ENCODE data around the gene ABTB2.

Gene ABTB2

DNA sequence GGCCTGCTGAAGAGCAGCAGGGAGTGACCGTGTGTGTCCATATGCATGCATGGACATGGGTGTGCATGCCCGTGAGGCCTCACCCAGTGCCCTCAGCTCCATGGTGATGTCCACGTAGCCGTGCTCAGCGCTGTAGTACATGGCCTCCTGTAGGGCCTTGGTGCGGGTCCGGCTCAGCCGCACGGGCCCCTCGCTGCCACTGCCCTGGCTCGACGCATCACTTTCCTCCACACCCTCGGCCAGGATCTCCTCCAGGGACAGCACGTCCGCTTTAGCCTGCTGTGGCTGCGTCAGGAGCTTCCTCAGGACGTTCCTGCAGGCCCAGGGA, 195.4 kb downstream of the ABTB2 start:
- no peak for DNase-seq

DNA sequence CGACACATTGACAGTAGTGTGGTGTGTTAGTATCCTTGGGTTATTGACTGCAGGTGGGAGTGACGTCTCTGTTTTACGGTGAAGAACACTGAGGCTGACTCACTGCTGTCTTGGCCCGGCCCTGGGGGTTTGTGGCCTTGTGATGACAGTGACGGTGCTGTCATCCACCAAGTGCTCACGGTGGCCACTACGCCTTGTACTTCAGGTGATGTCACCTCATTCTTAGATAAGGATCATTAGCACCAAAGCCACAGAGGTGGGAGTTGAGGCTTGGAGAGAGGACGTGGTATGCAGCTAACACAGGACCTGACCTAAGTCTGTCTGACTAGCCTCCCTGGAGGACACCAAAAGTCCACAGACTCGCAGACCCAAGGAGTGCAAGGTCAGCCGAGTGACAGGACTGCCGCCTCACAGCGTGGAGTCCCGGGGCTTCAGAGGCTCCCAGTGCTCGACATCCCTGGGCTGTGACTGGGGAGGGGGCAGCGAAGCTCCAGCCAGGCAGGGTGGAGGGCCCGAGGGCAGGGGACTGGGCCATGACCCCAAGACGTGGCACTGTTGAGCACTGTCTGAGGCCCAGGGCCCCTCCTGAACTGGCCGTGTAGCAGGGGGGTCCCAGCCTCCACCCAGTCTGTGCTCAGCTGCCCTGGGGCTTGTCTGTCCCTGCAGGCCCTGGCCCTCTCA, 195.9 kb downstream of the ABTB2 start:
- DNase-seq: no peak

DNA sequence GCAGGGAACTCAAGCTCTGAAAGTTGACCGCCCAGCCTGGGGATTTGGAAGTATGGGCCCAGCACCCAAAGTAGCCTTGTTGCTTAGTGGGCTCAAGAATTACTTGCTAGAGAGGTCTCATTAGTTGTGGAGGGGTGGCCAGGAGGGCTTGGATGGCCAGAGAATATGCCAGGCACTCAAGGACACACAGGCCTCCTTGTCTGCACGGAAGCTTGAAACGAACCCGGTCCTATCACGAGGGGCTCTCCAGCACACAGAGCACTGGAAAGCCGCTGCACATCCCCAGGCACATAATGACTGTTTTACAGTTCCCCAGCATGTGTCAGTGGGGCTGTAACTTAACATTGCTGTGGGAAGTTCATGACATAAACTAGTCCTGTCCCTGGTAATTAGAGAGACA, 196.4 kb downstream of the ABTB2 start:
- no peak for DNase-seq

DNA sequence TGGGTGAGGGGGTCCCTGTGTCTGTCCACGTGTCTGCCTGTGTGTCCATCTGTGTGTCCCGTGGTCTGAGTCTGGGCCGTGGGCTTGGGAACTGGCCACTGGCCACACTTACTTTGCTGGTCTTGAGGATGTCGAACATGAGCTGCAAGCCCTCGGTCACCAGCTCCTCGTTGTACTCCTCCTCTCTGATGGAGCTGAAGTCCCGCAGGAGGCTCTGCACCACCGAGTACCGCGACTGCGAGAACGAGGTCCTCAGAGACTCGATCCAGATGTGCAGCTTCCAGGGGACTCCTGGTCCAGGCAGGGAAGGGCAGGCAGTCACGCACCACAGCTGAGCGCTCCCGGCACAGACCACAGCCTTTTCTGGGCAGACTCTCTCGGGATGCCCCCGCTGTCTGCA, 197.0 kb downstream of the ABTB2 start:
- no peak for DNase-seq

DNA sequence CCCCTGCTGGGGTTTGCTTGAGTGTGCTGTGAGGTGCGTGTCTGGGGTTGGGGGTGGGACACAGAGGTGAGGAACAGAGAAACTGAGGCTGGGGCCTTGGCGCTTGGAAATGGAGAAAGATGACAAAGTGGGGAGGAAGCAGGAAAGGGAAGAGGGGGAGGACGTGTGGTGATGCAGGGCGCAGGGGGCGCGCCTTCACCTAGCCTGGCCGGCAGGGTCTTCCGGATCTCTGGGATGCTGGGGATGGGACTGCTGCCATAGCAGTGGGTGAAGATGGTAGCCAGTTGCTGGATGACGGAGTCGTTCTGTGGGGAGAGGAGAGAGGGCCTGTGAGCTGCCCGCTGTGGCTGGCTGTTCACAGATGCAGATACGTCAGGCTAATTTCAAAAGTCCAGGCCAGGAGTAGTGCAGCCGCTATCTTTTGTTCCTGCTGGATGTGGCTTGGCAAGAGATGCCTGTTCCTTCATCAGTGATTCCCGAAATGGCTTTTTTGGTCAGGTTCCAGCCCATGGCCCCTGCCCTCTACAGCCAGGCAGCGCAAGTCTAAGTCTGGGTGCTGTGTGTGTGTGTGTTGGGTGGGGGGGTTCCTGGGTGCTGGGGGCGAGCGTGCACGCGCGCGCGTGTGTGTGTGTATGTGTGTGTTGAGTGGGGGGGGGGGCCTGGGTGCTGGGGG, 197.6 kb downstream of the ABTB2 start:
- DNase-seq: no peak

DNA sequence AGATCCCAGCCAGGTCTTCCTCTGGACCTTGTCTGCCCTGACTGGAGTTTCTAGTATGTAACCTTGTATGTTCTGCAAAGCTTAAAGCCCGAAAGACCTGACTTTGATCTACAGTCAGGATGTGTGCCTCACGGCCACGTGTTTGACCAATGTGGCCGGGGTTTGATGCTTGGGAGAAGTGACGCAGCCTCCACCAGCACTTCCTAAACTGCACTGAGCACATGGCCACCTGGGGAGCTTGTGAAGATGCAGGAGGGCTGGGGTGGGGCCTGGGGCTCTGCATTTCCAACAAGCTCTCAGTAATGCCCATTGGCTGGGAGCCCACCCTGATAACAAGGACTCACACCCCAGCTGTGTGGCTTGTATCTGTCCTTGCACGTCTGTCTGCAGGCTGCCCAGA, 199.1 kb downstream of the ABTB2 start:
- no peak for DNase-seq

DNA sequence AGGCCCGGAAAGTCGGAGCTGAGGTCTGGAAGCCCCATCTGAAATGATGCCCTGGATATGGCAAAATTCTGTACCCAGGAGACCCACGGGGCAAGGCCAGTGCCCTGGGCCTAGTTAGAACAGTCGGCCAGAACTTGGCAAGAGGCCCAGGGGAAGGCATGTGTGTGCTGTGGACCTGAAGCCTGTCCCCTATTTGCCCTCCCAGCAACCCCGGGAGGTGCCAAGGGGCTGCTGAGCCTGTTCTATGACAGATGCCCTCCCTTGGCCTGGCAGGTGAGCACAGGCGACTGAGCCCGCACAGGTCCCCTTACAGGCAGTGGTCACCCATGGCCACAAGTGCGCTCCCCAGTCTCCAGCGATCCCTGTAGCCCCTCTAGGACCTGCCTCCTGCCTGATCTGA, 200.6 kb downstream of the ABTB2 start:
- DNase-seq: no peak

DNA sequence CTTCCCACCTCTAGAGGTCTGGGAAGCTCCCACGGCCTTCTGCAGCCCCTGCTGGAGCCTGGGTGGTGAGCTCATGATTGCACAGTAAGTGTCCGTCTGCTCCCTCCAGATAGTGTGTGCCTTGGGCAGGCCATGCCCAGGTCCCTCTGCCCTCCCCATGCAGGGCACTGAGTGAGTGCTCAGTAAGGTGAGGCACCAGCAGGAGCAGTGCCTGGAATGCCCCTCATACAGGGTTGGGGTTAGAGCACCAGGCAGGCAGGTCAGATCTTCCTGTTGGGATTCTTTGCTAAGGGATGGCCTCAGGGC, 202.1 kb downstream of the ABTB2 start:
- DNase-seq: no peak

DNA sequence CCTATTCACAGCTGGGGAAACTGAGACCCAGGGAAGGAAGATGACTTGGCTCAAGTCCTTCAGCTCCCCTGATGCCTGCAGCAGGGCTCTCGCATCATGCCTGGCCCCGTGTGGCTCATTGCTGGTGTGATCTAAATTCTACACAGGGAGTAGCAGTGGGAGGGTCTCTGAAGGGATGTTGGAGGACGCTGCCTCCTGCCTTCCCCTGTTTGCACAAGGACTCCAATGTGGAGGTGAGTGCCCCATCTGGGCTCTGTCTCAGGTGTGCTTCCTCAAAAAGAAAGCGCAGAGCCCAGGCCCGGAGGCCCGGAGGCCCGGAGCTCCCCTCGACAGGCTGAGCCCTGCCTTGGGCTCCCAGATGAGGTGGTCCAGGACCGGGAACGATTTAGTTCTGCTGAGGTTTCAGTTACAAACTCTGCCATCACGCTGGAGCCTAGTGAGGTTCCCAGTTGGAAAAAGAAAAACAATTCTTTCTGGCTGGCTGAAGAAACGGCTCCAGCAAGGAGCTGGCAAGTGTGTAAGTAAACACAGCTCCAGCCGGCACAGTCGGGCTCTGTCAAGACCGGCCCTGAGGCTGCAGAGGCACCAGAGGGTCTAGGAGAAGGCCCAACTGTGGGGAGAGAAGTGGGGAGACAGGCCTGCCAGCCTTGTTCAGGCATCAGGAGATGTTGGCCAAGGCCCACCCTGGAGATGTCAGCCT, 202.6 kb downstream of the ABTB2 start:
- no peak for DNase-seq

DNA sequence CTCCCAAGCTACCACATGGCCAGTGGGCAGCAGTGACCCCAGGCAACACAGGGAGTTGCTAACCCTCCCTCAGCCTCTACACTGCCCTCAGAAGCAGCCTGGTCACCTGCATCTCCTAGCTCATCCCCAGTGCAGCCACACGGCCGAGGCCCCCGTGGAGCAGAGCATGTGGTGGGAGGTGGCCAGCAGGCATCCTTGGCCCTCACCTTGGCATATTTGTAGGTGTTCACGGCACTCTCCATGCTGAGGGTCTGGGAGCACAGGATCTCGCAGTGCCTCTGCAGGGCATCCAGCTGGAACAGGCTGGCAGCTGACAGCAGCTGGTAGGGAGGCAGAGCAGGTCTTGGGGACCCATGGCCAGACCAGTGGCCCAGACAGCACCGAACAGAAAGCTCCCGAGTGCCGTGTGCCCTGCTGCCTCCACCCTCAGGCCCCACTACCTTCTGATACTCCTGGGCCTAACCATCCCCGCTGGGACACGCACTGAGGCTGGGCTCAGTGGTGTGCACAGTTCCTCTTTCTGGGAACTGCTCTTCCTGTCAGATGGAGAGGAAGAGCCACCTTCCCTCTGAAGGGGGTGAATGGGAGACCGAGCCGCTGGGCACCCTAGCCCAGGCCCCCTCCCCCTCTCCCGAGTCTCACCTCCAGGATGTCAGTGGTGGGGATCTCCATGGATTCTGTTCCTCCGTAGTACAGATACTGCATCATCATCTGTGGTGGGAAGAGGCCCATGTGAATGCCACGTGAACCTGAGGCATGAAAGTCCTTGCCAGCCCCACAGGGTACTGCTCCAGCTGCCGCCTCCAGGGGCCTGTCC, 203.5 kb downstream of the ABTB2 start:
- DNase-seq: no peak

DNA sequence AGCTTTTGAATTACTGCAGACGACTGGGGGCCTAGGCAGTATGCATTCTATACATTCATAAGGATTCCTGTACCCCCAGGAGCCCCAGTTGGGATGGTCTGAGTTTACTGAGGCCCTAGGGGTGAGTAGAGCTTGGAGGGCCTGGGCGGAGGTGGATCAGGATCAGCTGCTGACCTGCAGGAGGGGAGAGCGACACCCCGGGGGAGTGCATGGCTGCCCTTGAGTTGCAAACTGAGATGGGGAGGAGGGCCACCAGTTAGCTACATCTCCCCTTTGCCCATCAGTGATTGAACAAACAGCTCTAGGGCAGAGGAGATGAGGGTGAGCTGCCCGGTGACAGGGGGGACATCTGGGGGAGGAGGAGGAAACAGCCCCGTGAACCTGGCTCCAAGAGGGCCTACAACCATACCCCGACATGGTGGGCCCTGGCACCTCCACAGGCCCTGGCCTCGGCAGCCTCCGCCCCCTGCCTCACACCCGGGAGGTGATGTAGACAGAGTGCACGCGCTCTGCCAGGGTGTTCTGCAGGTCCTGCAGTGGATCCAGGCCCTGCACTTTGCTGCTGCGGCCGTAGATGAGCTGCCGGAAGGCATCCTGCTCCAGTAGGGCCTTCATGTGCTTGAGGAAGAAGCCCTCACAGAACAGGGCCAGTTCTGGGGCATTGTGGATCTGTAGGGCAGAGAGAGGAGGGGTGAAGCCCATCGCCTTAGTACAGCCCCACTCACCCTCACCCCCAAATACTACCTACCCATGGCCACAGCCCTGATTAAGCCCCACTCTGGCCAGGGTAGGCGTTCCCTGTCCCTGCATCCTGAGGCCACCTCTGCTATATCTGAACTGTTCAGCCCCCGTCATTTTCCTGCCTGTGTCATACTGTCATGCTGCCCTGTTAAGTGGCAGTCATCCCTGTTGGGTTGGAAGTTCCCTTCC, 205.6 kb downstream of the ABTB2 start:
- DNase-seq: no peak

DNA sequence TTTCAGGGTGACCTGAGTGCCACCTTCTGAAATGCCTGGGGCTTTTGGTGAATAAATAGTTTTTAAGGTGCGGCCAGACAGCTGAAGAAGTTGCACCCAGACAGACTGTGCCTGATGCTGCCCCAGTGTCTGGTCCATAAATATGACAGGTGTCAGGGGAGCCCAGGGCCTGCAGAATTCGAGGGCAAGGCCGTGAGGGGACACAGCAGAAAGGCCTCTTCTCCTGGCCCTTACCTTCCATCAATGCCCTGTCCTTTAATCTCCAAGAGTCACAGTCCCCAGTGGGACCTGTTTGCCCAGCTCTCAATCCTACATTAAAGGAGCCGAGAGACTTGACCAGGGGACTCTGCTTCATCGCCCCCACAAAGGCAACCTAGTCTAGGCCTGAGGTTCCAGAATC, 206.6 kb downstream of the ABTB2 start:
- no peak for DNase-seq

DNA sequence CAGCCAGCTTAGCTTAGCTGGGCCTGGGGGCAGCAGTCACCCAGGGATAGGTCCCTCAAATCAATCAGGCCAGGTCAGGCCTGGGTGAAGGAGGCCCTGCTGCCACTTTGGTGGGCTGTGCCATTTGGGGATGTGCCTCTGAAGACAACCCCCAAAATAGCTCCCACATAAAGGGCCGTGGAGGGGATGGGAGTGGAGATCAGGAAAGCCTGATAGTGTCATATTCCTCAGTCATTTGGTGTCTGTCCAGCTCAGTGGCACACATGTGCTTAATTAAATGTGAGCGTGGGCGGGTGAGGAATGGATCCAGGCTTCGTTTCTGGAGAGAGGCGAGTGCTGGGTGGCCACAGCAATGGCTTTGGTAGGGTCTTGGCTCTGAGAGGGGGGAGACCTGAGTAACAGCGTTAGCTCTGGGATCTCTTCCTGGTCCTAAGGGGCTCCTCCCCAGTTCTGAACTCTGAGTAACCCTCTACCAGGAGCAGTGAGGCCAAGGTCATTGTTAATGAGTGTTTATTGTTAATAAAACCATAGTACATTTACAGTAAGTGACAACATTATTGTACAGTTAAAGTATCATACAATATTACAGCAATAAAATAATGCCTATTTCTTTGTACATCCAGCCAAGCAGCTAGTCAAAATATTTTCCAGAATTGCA, 207.2 kb downstream of the ABTB2 start:
- no peak for DNase-seq

DNA sequence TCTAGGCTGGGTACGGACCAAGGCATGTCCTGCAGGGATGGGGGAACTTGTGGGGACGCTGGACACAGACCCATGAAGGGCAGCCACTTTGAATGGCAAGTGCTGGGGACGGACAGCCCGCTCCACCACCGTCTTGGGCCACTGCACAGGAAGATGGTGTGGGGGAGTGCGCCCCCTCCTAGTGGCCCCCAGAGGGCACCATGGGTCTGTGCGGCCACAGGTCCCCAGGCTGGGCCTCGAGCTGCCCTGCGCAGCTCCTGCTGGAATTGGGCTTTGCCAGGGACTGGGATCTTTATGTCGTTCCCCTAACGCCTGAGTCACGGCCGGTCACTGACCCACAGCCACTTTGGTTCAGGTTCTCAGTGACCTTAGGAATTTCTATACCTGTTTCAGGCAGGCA, 208.0 kb downstream of the ABTB2 start:
- no peak for DNase-seq

DNA sequence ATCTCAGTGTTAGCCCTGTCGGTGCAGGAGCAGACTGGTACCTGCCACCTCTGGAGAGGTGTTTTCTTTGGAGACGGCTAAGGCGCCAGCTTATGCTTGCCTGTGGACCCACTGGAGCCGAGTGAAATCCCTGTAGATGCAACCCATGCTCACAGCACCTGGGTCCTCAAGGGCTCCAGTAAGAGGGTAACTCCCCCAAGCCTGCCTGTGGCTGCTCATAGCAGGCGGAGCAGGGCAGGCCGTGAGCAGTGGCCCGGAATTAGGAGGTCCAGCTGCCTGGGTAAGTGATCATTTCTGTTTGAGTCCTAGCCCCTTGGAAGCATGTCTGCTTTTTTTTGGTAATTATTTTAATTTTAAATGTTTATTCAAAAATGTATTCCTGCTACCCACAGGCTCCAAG, 208.5 kb downstream of the ABTB2 start:
- no peak for DNase-seq

DNA sequence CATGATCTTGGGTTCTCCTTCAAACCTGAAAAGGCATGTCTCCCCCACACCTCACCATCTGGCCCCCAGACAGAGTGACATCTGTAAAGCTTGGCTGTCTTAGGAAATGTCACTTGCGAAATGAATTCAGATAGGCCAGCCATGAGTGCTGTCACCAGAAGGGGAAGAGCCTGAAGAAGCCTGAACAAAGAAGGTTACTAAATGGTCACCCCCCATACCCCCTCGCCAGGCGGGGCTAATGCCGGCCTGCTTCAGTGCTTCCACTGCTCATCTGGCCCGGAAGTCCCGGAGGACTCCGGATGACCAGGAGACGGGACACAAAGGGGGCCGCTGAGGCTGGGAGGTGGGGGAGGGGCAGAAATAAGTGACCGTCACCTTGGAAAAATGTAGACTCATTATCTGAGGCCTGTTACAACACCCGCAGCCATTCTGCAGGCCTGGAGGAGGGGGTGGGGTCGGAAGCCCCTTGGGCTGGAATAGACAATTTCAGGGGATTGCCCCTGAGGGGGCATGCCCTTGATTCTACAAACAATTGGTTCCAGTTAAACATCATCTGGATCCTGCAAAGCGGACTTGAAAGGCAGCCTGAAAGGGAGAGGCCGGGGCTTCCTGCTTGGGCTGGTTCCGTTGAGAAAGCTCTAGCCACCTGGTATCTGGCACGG, 209.2 kb downstream of the ABTB2 start:
- no peak for DNase-seq

DNA sequence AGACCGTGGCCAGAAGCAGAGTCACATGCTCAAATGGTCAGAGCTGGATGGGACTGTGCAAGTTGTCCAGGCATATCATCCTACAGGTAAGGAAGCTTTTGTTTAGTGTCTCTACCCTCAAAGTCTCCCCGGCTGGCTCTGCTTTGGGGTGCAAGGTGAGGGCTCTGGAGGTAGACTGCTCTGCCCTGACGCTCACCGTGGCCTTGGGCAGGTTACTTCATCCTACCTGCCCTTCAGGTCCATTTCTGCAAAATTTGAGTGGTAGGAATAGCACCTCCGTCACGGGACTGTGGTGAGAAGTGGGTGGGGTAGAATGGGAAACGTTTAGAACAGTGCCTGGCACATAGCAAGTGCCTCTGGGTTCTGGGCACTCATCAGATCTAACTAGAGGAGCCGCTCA, 210.2 kb downstream of the ABTB2 start:
- DNase-seq: no peak

DNA sequence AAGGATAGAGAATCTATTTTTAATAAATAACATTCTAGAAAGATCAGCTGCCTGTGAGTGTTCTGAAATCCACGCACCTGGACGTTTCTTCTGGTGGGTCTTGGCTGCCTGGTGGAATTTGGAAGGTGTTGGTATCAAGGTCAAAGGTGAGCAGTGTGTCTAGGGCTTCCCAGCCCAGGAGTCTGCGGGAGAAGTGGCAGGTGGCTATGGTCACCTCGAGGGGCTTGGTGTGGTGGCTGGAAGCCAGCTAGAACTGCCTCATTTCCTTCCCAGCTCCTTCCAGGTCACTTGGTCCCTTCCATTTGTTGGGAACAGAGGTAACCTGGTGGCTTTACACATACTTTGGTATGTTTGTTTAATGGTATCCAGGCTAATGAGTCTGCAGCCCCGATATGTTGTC, 210.9 kb downstream of the ABTB2 start:
- DNase-seq: no peak

DNA sequence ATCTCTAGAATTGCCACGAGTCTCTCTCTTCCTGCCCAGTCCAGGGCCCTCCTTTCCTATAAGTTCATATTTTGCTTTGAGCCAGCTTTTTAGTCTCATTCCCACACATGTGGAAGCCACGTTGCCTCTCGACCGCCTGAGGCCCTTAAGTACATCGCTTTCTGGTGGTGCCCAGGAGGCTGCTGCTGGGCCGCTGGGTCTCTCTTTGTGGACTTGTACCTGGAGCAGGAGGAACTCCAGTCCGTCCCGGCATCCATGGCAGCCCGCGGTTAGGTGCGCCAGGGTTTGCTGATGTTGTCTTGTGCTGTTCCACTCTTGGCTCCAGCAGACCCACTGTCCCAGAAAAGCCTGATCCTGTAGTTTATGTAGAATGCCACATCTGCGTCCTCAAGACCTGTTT, 211.4 kb downstream of the ABTB2 start:
- DNase-seq: no peak

DNA sequence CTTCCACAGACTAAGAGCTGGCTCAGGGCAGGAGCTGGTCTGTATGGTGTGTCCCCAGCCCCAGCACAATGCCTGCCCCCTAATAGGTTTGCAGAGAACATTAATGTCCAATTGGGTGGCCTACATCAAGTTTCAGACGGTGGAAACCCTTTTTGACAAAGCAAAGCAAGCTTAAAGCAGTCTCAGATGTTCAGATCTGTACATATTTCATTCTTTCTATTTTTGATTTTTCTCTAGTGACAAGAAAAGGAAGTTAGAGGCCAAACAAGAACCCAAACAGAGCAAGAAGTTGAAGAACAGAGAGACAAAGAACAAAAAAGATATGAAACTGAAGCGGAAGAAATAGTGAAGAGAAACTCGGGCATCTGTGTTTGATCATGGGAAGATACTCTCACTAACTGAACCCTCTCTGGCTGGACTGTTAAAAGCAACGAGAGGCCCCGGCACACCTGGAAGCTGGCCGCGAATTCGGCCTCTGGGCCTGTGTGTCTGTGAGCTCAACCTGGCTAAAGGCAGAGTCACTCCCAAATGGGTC, 211.9 kb downstream of the ABTB2 start:
- no peak for DNase-seq

DNA sequence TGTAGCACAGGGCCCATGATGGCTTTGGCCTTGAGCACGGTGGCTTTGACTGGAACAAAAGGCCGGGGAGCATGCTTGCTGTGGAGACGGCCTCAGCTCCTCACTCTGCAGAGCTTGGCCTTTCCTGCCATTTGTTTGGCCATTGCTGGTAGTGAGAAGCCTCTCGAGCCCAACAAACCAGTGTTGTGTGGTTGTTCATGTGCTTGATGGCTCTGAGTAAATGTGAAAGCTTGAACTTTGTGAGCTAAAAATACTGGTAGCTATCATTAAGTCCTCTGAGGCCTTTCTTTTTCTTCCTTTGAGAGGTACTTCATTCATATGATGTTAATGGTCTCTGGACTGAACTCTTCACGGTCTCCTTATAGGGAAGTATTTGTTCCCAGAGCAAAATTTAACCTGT, 212.7 kb downstream of the ABTB2 start:
- no peak for DNase-seq

Measured in NCI-H2029 treated with DMSO at 0.1 percent for 48 hours (cell line).